ELF-1 (cell line): ENCODE data around the gene PDC.

Experiments used
- DNase-seq: peaks from one replicate; pipeline ENCODE4 v3.0.0-alpha.2; 2016; ENCODE audit warnings: low read depth, low spot score

The PDC gene

GRCh38 chr1:186461014-186461413 lies at the start of gene PDC:
Gene PDC (minus strand): TSS chr1:186461114. CDS start chr1:186449459, 11,655 bp downstream.
- DNase-seq = no peak

GRCh38 chr1:186503190-186503589 lies 42.3 kb upstream of the PDC start:
- DNase-seq = no peak

- no peak for DNase-seq
Measured at GRCh38 chr1:186502087-186502486, 41.2 kb upstream of the PDC start.

- DNase-seq = peak; percentile 8
Measured at GRCh38 chr1:186500804-186501203, 39.9 kb upstream of the PDC start.

GRCh38 chr1:186499571-186499970 lies 38.7 kb upstream of the PDC start:
- no peak for DNase-seq

GRCh38 chr1:186498695-186499389 lies 37.9 kb upstream of the PDC start:
- no peak for DNase-seq

- DNase-seq = no peak
Measured at GRCh38 chr1:186498071-186498470, 37.2 kb upstream of the PDC start.

- DNase-seq = no peak
Measured at GRCh38 chr1:186497651-186498050, 36.7 kb upstream of the PDC start.

- no peak for DNase-seq
Measured at GRCh38 chr1:186496171-186496851, 35.4 kb upstream of the PDC start.

- no peak for DNase-seq
Measured at GRCh38 chr1:186494832-186495271, 33.9 kb upstream of the PDC start.

GRCh38 chr1:186492531-186493291 lies 31.8 kb upstream of the PDC start:
- no peak for DNase-seq

- no peak for DNase-seq
Measured at GRCh38 chr1:186491336-186491735, 30.4 kb upstream of the PDC start.

GRCh38 chr1:186487163-186487562 lies 26.2 kb upstream of the PDC start:
- DNase-seq = no peak

- DNase-seq = no peak
Measured at GRCh38 chr1:186486061-186486460, 25.1 kb upstream of the PDC start.

- DNase-seq = no peak
Measured at GRCh38 chr1:186483561-186483960, 22.6 kb upstream of the PDC start.

GRCh38 chr1:186482661-186483255 lies 21.8 kb upstream of the PDC start:
- peak; percentile 75 for DNase-seq

- no peak for DNase-seq
Measured at GRCh38 chr1:186481303-186481888, 20.5 kb upstream of the PDC start.

GRCh38 chr1:186479162-186479561 lies 18.2 kb upstream of the PDC start:
- DNase-seq = no peak

- DNase-seq = no peak
Measured at GRCh38 chr1:186476264-186477040, 15.5 kb upstream of the PDC start.

GRCh38 chr1:186474208-186474607 lies 13.3 kb upstream of the PDC start:
- peak; percentile 23 for DNase-seq

- DNase-seq = no peak
Measured at GRCh38 chr1:186473047-186473446, 12.1 kb upstream of the PDC start.
